Measurements from ENCODE around the gene POU6F2. TPM values are rescaled to one million over a fixed set of nuclear protein-coding genes. Genes with fewer than 3 reads are reported as not detected.

The POU6F2 gene
- total and polyA plus RNA-seq, 2 experiments from 2014 or later: 7.2 to 7.3 TPM

- 0 out of 2 replicates have a peak, but pooled peaks cover 5% of the 10 kb centered on the region for H3K9me2 ChIP-seq (ENCODE audit: insufficient read depth)
- no peaks in the 10 kb centered on the region for H3K27me3 ChIP-seq (ENCODE audit: insufficient read depth)
- Mint-ChIP-seq H3K27me3 (ENCODE audit: insufficient read depth, low read depth, poor library complexity) (no peaks in the 10 kb centered on the region), H3K27ac (no peak overlapping the region; the same call in 1 of the 2 replicates), H3K9me3 (no peaks in the 10 kb centered on the region; the same call in 2 of the 3 replicates), H3K4me3 (no peak overlapping the region), H3K36me3 (ENCODE audit: low read depth) (no peaks in the 10 kb centered on the region), H3K4me1 (peaks cover 44% of the 10 kb centered on the region)
- H4K20me1 ChIP-seq (replicated peaks; ENCODE audit: insufficient read depth): no peaks in the 10 kb centered on the region
- TF ChIP-seq EZH2 (IDR thresholded peaks at IDR 0.05; ENCODE audit: low read depth, unreplicated experiment): no peak
- no peak for TF ChIP-seq ZNF114 (CRISPR knock-in tag; IDR thresholded peaks at IDR 0.05)
- peak; percentile 20 to 64; a peak in 3 of 4 replicates for TF ChIP-seq CTCF (conservative IDR thresholded peaks at IDR 0.05; ENCODE audit: low read depth in 2 of 2)
- H3K4me2 ChIP-seq: no peak overlapping the region
- peak; percentile 88 for ATAC-seq
- peak; percentile 47 for DNase-seq (ENCODE audit: low spot score)
- no peaks in the 10 kb centered on the region for H3F3A ChIP-seq (replicated peaks; ENCODE audit: low read depth)
- 0 out of 2 replicates have a peak overlapping the region, but pooled peaks have one; percentile 56 for H2AFZ ChIP-seq
- no peak overlapping the region for H3K4me3 ChIP-seq
- H3K79me2 ChIP-seq (replicated peaks; ENCODE audit: insufficient read depth): no peaks in the 10 kb centered on the region
- no peak overlapping the region for H3K27ac ChIP-seq (ENCODE audit: low read depth)
- peaks cover 17% of the 10 kb centered on the region for H3K4me1 ChIP-seq (ENCODE audit: insufficient read depth)
- no peaks in the 10 kb centered on the region for H3K36me3 ChIP-seq (ENCODE audit: insufficient read depth)
Observed at GRCh38 chr7:39310699-39311098, 333.0 kb downstream of the POU6F2 start.

GRCh38 chr7:39312254-39312989, 334.7 kb downstream of the POU6F2 start:
- DNase-seq (ENCODE audit: low spot score) (no peak), ATAC-seq (no peak)
- no peak overlapping the region for H3K4me3 ChIP-seq
- peaks cover 23% of the 10 kb centered on the region for H3K4me1 ChIP-seq (ENCODE audit: insufficient read depth)
- H3K27me3 ChIP-seq (ENCODE audit: insufficient read depth): no peaks in the 10 kb centered on the region
- H3K27me3 Mint-ChIP-seq (ENCODE audit: insufficient read depth, low read depth, poor library complexity): no peaks in the 10 kb centered on the region
- H3K36me3 ChIP-seq (ENCODE audit: insufficient read depth): no peaks in the 10 kb centered on the region
- no peaks in the 10 kb centered on the region for H3F3A ChIP-seq (replicated peaks; ENCODE audit: low read depth)
- H3K27ac ChIP-seq (ENCODE audit: low read depth): no peak overlapping the region
- no peaks in the 10 kb centered on the region; the same call in 2 of the 3 replicates for H3K9me3 Mint-ChIP-seq
- H2AFZ ChIP-seq: no peak overlapping the region
- H3K4me3 Mint-ChIP-seq: no peak overlapping the region
- no peak overlapping the region for H3K27ac Mint-ChIP-seq
- H3K36me3 Mint-ChIP-seq (ENCODE audit: low read depth): no peaks in the 10 kb centered on the region
- H3K4me2 ChIP-seq: no peak overlapping the region
- H3K9me2 ChIP-seq (ENCODE audit: insufficient read depth): 0 out of 2 replicates have a peak, but pooled peaks cover 5% of the 10 kb centered on the region
- H3K4me1 Mint-ChIP-seq: peaks cover 47% of the 10 kb centered on the region
- H3K79me2 ChIP-seq (replicated peaks; ENCODE audit: insufficient read depth): no peaks in the 10 kb centered on the region
- no peaks in the 10 kb centered on the region for H4K20me1 ChIP-seq (replicated peaks; ENCODE audit: insufficient read depth)
- no peak for TF ChIP-seq ZNF331 (CRISPR knock-in tag; IDR thresholded peaks at IDR 0.05; ENCODE audit: low read depth)
- TF ChIP-seq POLR2AphosphoS5 (IDR thresholded peaks at IDR 0.05; ENCODE audit: low read depth): no peak
- no peak for TF ChIP-seq ETS1 (IDR thresholded peaks at IDR 0.05)
- TF ChIP-seq CREB1 (CRISPR knock-in tag; IDR thresholded peaks at IDR 0.05; ENCODE audit: low read depth): no peak
- no peak for TF ChIP-seq ZNF462 (CRISPR knock-in tag; IDR thresholded peaks at IDR 0.05)
- no peak for TF ChIP-seq NANOG (IDR thresholded peaks at IDR 0.05; ENCODE audit: borderline replicate concordance)
- no peak for TF ChIP-seq CTCF (conservative IDR thresholded peaks at IDR 0.05; ENCODE audit: low read depth in 2 of 2)
- no peak for TF ChIP-seq ZNF114 (CRISPR knock-in tag; IDR thresholded peaks at IDR 0.05)

Data from GM23338 (cell line).